Kidney epithelial cell (primary cell): Measurements from ENCODE around the gene LRRC59. TPM values are rescaled to one million over a fixed set of nuclear protein-coding genes. Genes with fewer than 3 reads are reported as not detected.

Experiments used
- DNase-seq: peaks from one replicate; pipeline ENCODE4 v3.0.0-alpha.2; 2010; ENCODE audit warnings: low read depth
- H3K27me3 ChIP-seq: 2 replicates; pipeline ENCODE4 v1.6.0; 2011; ENCODE audit warnings: low read length; ENCODE audit not compliant: control insufficient read depth, insufficient read depth
- H3K36me3 ChIP-seq: 2 replicates; pipeline ENCODE4 v1.5.1; 2011; ENCODE audit warnings: low read length; ENCODE audit not compliant: control insufficient read depth, insufficient read depth
- H3K4me3 ChIP-seq: 2 replicates; pipeline ENCODE4 v1.5.1; 2011; ENCODE audit warnings: low read depth, mild to moderate bottlenecking, control low read depth, low read length
- CTCF ChIP-seq: IDR thresholded peaks from 2 replicates; pipeline ENCODE4 v1.5.1; 2011; ENCODE audit warnings: mild to moderate bottlenecking, moderate library complexity, low read length, control low read depth, inconsistent platforms; ENCODE audit not compliant: insufficient read depth, poor library complexity, severe bottlenecking
- total RNA-seq: library from RNA; depleted of rRNA; stranded (reverse); fragments of >200 nt; gene quantifications from 2 replicates; pipeline ENCODE4 v1.2.3, GENCODE V29; 2015

Gene LRRC59
- total RNA-seq, 1 donor from 2014 or later = 172 TPM

- Histone ChIP-seq H3K4me3 (no peak overlapping the region), H3K27me3 (no peaks in the 10 kb centered on the region), H3K36me3 (peaks cover 3% of the 10 kb centered on the region)
- no peak for DNase-seq
- peak; percentile 4 for TF ChIP-seq CTCF
These were observed 16.7 kb downstream of the LRRC59 start for GRCh38 chr17:50380369-50381259.

DNA sequence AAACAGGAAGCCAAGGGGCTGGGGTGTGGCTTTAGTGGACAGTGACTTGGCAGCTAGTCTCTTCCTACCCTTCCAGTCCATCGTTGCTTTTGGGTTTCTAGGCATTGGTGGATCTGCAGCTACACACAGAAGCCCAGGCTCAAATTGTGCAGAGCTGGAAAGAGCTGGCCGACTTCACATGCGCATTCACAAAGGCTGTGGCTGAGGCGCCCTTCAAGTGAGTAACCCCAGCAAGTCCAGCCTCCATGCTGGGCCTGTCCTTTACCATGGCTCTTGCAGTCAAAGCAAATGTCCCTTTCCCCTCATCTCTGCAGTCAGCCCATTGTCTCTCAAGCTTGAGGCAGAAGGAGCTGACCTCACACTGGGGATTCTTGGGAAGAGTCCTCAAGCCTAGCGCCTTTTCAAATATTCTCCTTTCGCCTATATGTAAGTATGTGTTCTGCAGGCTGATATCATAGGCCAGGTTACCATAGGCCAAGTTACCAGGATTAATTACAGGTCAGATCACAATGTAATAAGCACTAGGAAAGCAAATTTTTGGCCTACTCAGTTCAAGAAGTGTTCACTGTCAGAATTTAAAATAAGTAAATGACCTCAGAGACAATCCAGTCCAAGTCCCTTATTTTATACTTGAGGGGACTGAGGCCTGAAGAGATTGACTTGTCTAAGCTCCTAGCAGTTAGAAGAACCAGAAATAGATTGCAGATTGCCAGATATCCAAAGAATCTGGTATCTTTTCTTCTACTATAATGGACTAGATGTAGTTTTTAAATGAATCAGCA lies 17.8 kb downstream of the LRRC59 start:
- Histone ChIP-seq H3K36me3 (peaks cover 2% of the 10 kb centered on the region), H3K27me3 (no peaks in the 10 kb centered on the region), H3K4me3 (no peak overlapping the region)
- TF ChIP-seq CTCF = no peak
- DNase-seq = no peak

- Histone ChIP-seq H3K36me3 (no peaks in the 10 kb centered on the region), H3K4me3 (no peak overlapping the region), H3K27me3 (no peaks in the 10 kb centered on the region)
- TF ChIP-seq CTCF = no peak
- DNase-seq = no peak
These were observed 21.3 kb downstream of the LRRC59 start for GRCh38 chr17:50375858-50376538.

DNA sequence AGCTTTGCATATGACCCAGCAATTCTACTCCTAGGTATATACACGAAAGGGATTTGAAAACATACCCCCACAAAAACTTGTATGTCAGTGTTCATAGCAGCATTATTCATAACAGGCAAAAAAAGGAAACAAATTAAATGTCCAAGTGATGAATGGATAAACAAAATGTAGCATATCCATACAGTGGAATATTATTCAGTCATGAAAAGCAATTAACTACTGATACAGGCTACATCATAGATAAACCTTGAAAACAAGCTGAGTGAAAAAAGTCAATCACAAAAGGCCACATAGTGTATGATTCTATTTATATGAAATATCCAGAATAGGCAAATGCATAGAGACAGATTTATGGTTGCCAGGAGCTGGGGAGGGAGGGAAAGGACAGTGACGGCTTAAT lies 23.6 kb downstream of the LRRC59 start:
- Histone ChIP-seq H3K27me3 (no peaks in the 10 kb centered on the region), H3K36me3 (peaks cover 3% of the 10 kb centered on the region), H3K4me3 (peak overlapping the region; percentile 90)
- TF ChIP-seq CTCF = no peak
- DNase-seq = no peak

DNA sequence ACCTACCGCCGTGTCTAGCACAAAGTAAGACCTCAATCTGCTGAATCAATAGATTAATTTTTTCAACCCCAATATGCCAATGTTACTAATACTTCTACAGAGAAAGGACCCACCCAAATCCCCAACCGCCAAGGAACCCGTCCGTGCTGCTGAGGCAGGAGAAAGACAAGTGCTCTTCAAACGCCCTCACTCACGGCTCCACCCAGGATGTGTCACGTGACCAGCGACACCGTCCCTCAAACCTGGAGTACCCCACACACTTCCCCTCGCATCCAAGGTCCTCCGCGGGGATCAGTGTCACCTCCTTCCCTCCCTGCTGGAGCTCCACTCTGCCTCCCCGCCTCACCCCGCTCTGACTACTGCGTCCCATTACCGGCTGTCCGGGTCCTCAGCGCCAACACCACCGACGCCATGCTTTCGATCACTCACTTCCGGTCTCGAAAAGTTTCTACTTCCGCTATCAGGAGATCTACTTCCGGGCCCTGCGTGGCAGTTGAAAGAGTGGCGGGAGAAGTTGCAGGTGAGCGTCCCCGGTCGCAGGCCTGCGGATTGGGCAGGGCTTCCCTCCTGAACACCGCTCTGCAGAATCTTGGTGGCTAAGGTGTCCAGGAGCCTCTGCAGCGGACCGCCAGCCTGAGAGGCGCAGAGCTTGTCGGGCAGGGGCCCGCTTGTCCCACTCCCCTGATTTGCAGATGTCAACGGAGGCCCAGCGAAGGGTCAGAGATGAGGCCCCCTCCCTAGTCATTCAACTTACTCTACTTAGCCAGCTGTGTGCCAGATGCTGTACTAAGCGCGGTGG lies 24.4 kb downstream of the LRRC59 start, which contains the start of the genes EME1 and MRPL27:
Gene EME1, plus strand, starts transcription at position 472 of the 799 bp plus-strand sequence. CDS start 1,980 bp downstream, outside the sequence.
Gene MRPL27, minus strand, starts transcription at position 427 of the 799 bp plus-strand sequence. Its CDS starts 14 bp downstream, at position 413.
- Histone ChIP-seq H3K27me3 (no peaks in the 10 kb centered on the region), H3K36me3 (peaks cover 3% of the 10 kb centered on the region), H3K4me3 (peak within 1 kb of the TSS; percentile 90)
- peak; percentile 56 for DNase-seq
- no peak for TF ChIP-seq CTCF
